Ovary (tissue), 9 donors: Measurements from ENCODE around the gene HARS2. TPM values are rescaled to one million over a fixed set of nuclear protein-coding genes. Genes with fewer than 3 reads are reported as not detected.

Source experiments
- DNase-seq, 5 donors: peaks; one replicate each; pipeline ENCODE4 v3.0.0-alpha.2; 2019 to 2020
- H3K27ac ChIP-seq, 2 donors: fragments of 200-600 bp; one replicate each; pipeline versions ENCODE4 v1.5.1 to v1.8.0; 2019 to 2022
- H3K27me3 ChIP-seq: fragments of 200-600 bp; one replicate; pipeline ENCODE4 v1.8.0; 2022
- H3K36me3 ChIP-seq: fragments of 200-600 bp; sonication (generic); one replicate; pipeline ENCODE4 v1.5.1; 2019
- H3K4me1 ChIP-seq: one replicate; pipeline ENCODE4 v1.8.1; 2013; ENCODE audit warnings: mild to moderate bottlenecking, moderate library complexity; ENCODE audit not compliant: insufficient read depth
- H3K4me3 ChIP-seq: fragments of 200-600 bp; sonication (generic); one replicate; pipeline ENCODE4 v1.5.1; 2017
- H3K9me3 ChIP-seq, 2 donors: fragments of 200-600 bp in 1 of 2; sonication (generic) in 1 of 2; one replicate each; pipeline versions ENCODE4 v1.5.1 to v1.8.1; 2013 to 2019; ENCODE audit warnings: mild to moderate bottlenecking in 1 of 2, moderate library complexity in 1 of 2
- CTCF ChIP-seq, 3 donors: fragments of 450-650 bp in 2 of 3; fragments of 200-600 bp in 1 of 3; IDR thresholded peaks; one replicate each; pipeline versions ENCODE4 v1.5.1 to v1.8.0; 2016 to 2022; ENCODE audit warnings: antibody characterized with exemption in 3 of 3, mild to moderate bottlenecking in 1 of 3
- EP300 ChIP-seq: sonication (generic); formaldehyde crosslinking; IDR thresholded peaks from one replicate; pipeline ENCODE4 v1.6.1; 2017; ENCODE audit warnings: antibody characterized with exemption
- POLR2A ChIP-seq: fragments of 450-650 bp; IDR thresholded peaks from one replicate; pipeline ENCODE4 v1.6.1; 2017; ENCODE audit warnings: antibody characterized with exemption, mild to moderate bottlenecking, moderate library complexity
- WGBS, 3 donors: extraction: QIAGEN DNeasy Blood & Tissue Kit in 1 of 3; methylation state at CpG; one replicate each; pipeline versions ENCODE4 v1.1.5 to v1.1.7; 2013 to 2017; 5-methylcytosine and 5-hydroxymethylcytosine counted together
- intact Hi-C, 4 donors: fragments of 100-400 bp; cut with DNase I; formaldehyde crosslinking; loops; one replicate each; pipeline versions ENCODE4 v1.11.0 to v1.15.1; 2022 to 2023
- polyA plus RNA-seq, 2 donors: library from polyadenylated mRNA; stranded (reverse); fragments of 200-250 nt in 1 of 2; fragments of 350-450 nt in 1 of 2; fragmentation: Illumina TruSeq in 1 of 2; extraction: RNeasy Lipid Tissue Mini Kit (QIAGEN cat#74804) in 1 of 2; gene quantifications; one replicate each; pipeline ENCODE4 v1.2.3, GENCODE V29; 2013 to 2014
- total RNA-seq, 7 donors: library from RNA; depleted of rRNA in 2 of 7; stranded (reverse); fragments of >200 nt in 2 of 7; fragmentation: NEBNext Ultra II Directional in 3 of 7; extraction: Animal tissue kit (Norgen Biotek cat#: 25700) in 3 of 7; gene quantifications; one replicate each; pipeline versions ENCODE4 v1.1.0 to v1.2.4, GENCODE V29; 2016 to 2023
- donor health status: DM: no; HTN: no; CAD: no; lungs with moderate emphysema.
- donor health status: DM: no; HTN: no; CAD: no.
- donor health status: Bipolar disorder and iron deficiency.
- donor health status: DM: yes; HTN: yes; CAD: no.
- donor health status: DM: no; HTN: no; CAD: no.
- donor health status: DM: yes; HTN: yes; CAD: no.

HARS2 gene
- total and polyA plus RNA-seq, 9 donors: 15.2 to 27.5 (median 21.6) TPM

GRCh38 chr5:140725799-140726471, 34.7 kb downstream of the HARS2 start:
- H3K9me3 ChIP-seq: no peaks in the 10 kb centered on the region
- peaks cover 2% of the 10 kb centered on the region for H3K27me3 ChIP-seq
- no peak for TF ChIP-seq POLR2A
- no peak for TF ChIP-seq EP300
- no peak for TF ChIP-seq CTCF (IDR thresholded peaks at IDR 0.05)
- H3K4me3 ChIP-seq: no peak overlapping the region
- H3K4me1 ChIP-seq: no peaks in the 10 kb centered on the region
- DNase-seq: peak in 3 of 5 donors; percentile 26 to 51 (median 41)
- 8 to 15% (median 8%) methylated on average over 23 of the region's 23 CpGs for WGBS, 3 donors
- no peaks in the 10 kb centered on the region for H3K36me3 ChIP-seq
- H3K27ac ChIP-seq: no peak overlapping the region
- intact Hi-C loops: no loop called here

- Histone ChIP-seq H3K36me3 (no peaks in the 10 kb centered on the region), H3K27me3 (peaks cover 2% of the 10 kb centered on the region), H3K27ac (no peak overlapping the region), H3K9me3 (no peaks in the 10 kb centered on the region), H3K4me1 (no peaks in the 10 kb centered on the region), H3K4me3 (no peak overlapping the region)
- intact Hi-C loops: loop anchor here in 1 of 4 donors (10.0 kb wide), 1 partner anchor 368 kb away; the partner anchor contains the start of gene SLC4A9
- DNase-seq: no peak
- WGBS, 3 donors: 53 to 70% (median 66%) methylated on average over 4 of the region's 4 CpGs
- no peak for TF ChIP-seq POLR2A
- TF ChIP-seq EP300: no peak
- TF ChIP-seq CTCF (IDR thresholded peaks at IDR 0.05): no peak
Observed at GRCh38 chr5:140733098-140733497, 41.8 kb downstream of the HARS2 start.

GRCh38 chr5:140734354-140734753, 43.1 kb downstream of the HARS2 start:
- DNase-seq: no peak
- peaks cover 2% of the 10 kb centered on the region for H3K27me3 ChIP-seq

GRCh38 chr5:140737486-140737885, 46.2 kb downstream of the HARS2 start:
- TF ChIP-seq POLR2A (no peak), EP300 (no peak), CTCF (IDR thresholded peaks at IDR 0.05) (no peak)
- intact Hi-C loops: loop anchor here in 1 of 4 donors (10.0 kb wide), 1 partner anchor 373 kb away; the partner anchor contains the start of gene SLC4A9
- Histone ChIP-seq H3K27me3 (no peaks in the 10 kb centered on the region), H3K4me1 (no peaks in the 10 kb centered on the region), H3K36me3 (no peaks in the 10 kb centered on the region), H3K4me3 (no peak overlapping the region), H3K9me3 (no peaks in the 10 kb centered on the region), H3K27ac (no peak overlapping the region)
- no peak for DNase-seq
- 63 to 72% (median 65%) methylated on average over 1 of the region's 1 CpG for WGBS, 3 donors

More at GRCh38 chr5:140734354-140734753, 43.1 kb downstream of the HARS2 start:
- whole genome bisulfite sequencing, 3 donors: 57 to 67% (median 59%) methylated on average over 7 of the region's 7 CpGs
- Histone ChIP-seq H3K4me1 (no peaks in the 10 kb centered on the region), H3K36me3 (no peaks in the 10 kb centered on the region), H3K9me3 (no peaks in the 10 kb centered on the region), H3K4me3 (no peak overlapping the region), H3K27ac (no peak overlapping the region)
- no peak for TF ChIP-seq EP300
- TF ChIP-seq POLR2A: no peak
- TF ChIP-seq CTCF (IDR thresholded peaks at IDR 0.05): no peak
- intact Hi-C loops: loop anchor here in 1 of 4 donors (10.0 kb wide), 1 partner anchor 370 kb away; the partner anchor contains the start of gene SLC4A9
